Upper lobe of right lung (tissue), 1 donor: ENCODE results near the gene SNED1. TPM values are rescaled to one million over a fixed set of nuclear protein-coding genes. Genes with fewer than 3 reads are reported as not detected.

Experiments used
- ATAC-seq: fragments of 200-7000 bp; cut with Tn5 transposase; one replicate; pipeline ENCODE4 v1.9.1; 2020; ENCODE audit warnings: mild to moderate bottlenecking, moderate library complexity
- DNase-seq: peaks from one replicate; pipeline ENCODE4 v3.0.0-alpha.2; 2020
- H3K27ac ChIP-seq: fragments of 200-600 bp; one replicate; pipeline ENCODE4 v1.8.0; 2022
- H3K27me3 ChIP-seq: fragments of 200-600 bp; one replicate; pipeline ENCODE4 v1.8.0; 2022; ENCODE audit warnings: mild to moderate bottlenecking
- H3K36me3 ChIP-seq: fragments of 200-600 bp; one replicate; pipeline ENCODE4 v1.8.0; 2022
- H3K4me1 ChIP-seq: fragments of 200-600 bp; one replicate; pipeline ENCODE4 v1.8.0; 2022
- H3K4me3 ChIP-seq: fragments of 200-600 bp; one replicate; pipeline ENCODE4 v1.8.0; 2022; ENCODE audit warnings: mild to moderate bottlenecking
- H3K9me3 ChIP-seq: fragments of 200-600 bp; one replicate; pipeline ENCODE4 v1.8.0; 2022
- CTCF ChIP-seq: fragments of 200-600 bp; IDR thresholded peaks from one replicate; pipeline ENCODE4 v1.8.0; 2022; ENCODE audit warnings: antibody characterized with exemption
- intact Hi-C: fragments of 100-400 bp; cut with DNase I; formaldehyde crosslinking; loops from one replicate; pipeline ENCODE4 v1.11.0; 2022
- total RNA-seq: library from RNA; stranded (reverse); fragmentation: NEBNext Ultra II Directional; extraction: Animal tissue kit (Norgen Biotek cat#: 25700); gene quantifications from one replicate; pipeline ENCODE4 v1.2.1, GENCODE V29; 2021
- donor health status: DM: no; HTN: yes; CAD: no; lungs with severe emphysema.

SNED1 gene
- total RNA-seq, 1 donor from 2014 or later, result 38.4 TPM

GRCh38 chr2:241002275-241003046, 4.0 kb downstream of the SNED1 start:
- peaks cover 31% of the 10 kb centered on the region for H3K4me1 ChIP-seq
- intact Hi-C loops, result no loop called here
- TF ChIP-seq CTCF, result no peak
- no peak for ATAC-seq
- no peak overlapping the region for H3K27ac ChIP-seq
- no peak overlapping the region for H3K4me3 ChIP-seq
- H3K9me3 ChIP-seq, result peaks cover 19% of the 10 kb centered on the region
- no peaks in the 10 kb centered on the region for H3K36me3 ChIP-seq
- no peak for DNase-seq
- no peaks in the 10 kb centered on the region for H3K27me3 ChIP-seq

DNA sequence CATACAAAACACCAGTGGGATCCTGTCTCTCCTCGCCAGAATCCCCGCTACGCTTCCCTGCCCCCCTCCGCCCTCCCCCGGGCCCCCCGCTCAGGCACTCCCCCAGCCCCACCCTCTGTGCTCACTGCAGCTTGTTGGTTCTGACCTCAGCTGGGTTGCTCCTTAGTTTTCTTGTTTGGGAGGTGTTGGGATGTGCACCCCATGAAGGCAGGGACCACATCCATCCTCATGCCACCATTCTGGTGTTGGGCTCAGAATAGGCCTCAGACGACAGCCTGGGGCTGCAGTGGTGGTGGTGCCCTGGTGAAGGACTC, 4.6 kb downstream of the SNED1 start:
- H3K27me3 ChIP-seq, result no peaks in the 10 kb centered on the region
- H3K4me1 ChIP-seq, result peaks cover 25% of the 10 kb centered on the region
- no peak overlapping the region for H3K27ac ChIP-seq
- DNase-seq, result no peak
- no peak for TF ChIP-seq CTCF
- no peak for ATAC-seq
- H3K36me3 ChIP-seq, result no peaks in the 10 kb centered on the region
- intact Hi-C loops, result no loop called here
- peaks cover 19% of the 10 kb centered on the region for H3K9me3 ChIP-seq
- no peak overlapping the region for H3K4me3 ChIP-seq

GRCh38 chr2:241003369-241003768, 5.0 kb downstream of the SNED1 start:
- Histone ChIP-seq H3K9me3 (peaks cover 19% of the 10 kb centered on the region), H3K36me3 (no peaks in the 10 kb centered on the region), H3K27me3 (no peaks in the 10 kb centered on the region), H3K27ac (no peak overlapping the region), H3K4me3 (no peak overlapping the region), H3K4me1 (peaks cover 25% of the 10 kb centered on the region)
- no peak for TF ChIP-seq CTCF
- intact Hi-C loops, result no loop called here
- ATAC-seq (no peak), DNase-seq (no peak)

GRCh38 chr2:241003830-241004564, 5.6 kb downstream of the SNED1 start:
- no peaks in the 10 kb centered on the region for H3K36me3 ChIP-seq
- H3K4me1 ChIP-seq, result peaks cover 31% of the 10 kb centered on the region
- TF ChIP-seq CTCF, result no peak
- H3K9me3 ChIP-seq, result peaks cover 19% of the 10 kb centered on the region
- no peak for ATAC-seq
- intact Hi-C loops, result no loop called here
- no peaks in the 10 kb centered on the region for H3K27me3 ChIP-seq
- H3K4me3 ChIP-seq, result no peak overlapping the region
- no peak for DNase-seq
- no peak overlapping the region for H3K27ac ChIP-seq

DNA sequence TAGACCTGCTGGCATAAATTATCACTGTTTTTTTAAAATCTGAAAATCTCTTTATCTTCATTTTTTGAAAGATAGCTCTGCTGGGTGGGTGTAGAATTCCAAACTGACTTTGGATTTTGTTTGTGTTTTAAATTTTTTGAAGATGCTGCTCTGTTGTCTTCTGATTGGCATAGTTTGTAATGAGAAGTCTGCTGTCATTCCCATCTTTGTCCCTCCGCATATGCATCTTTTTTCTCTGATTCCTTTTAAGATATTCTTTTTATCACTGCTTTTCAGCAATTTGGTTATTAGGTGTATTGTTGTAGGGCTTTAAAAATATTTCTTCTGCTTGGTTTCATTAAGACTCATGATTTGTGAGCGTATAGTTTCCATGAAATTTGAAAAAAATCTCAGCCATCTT, 7.2 kb downstream of the SNED1 start:
- TF ChIP-seq CTCF, result no peak
- Histone ChIP-seq H3K27ac (no peak overlapping the region), H3K9me3 (peaks cover 19% of the 10 kb centered on the region), H3K27me3 (no peaks in the 10 kb centered on the region), H3K4me1 (peaks cover 36% of the 10 kb centered on the region), H3K36me3 (no peaks in the 10 kb centered on the region), H3K4me3 (no peak overlapping the region)
- no peak for ATAC-seq
- intact Hi-C loops, result no loop called here
- DNase-seq, result no peak
